Measurements from ENCODE around the gene RS1.

Gene RS1

GRCh38 chrX:18591834-18592233, 80.1 kb downstream of the RS1 start:
- no peak overlapping the region for H3K4me3 ChIP-seq (ENCODE audit: low read depth, low read length)
- DNase-seq (ENCODE audit: low read depth): no peak
- no peak for TF ChIP-seq CTCF (IDR thresholded peaks at IDR 0.05; ENCODE audit: control insufficient read depth, extremely low read depth, insufficient read depth)

All from LNCaP clone FGC (cell line).